Mesangial cell (primary cell): ENCODE results near the gene ANKRD28. TPM values are rescaled to one million over a fixed set of nuclear protein-coding genes. Genes with fewer than 3 reads are reported as not detected.

Experiments used
- total RNA-seq: library from RNA; depleted of rRNA; stranded (reverse); fragments of >200 nt; gene quantifications from 2 replicates; pipeline ENCODE4 v1.2.3, GENCODE V29; 2015

ANKRD28 gene
- total RNA-seq, result 40.7 and 41.5 TPM in 2 replicates

GRCh38 chr3:15797642-15798303 is at the start of gene ANKRD28:
ANKRD28 (minus strand) TSS chr3:15797979; CDS start chr3:15796521, 1,458 bp downstream.

Other genes with a start within 250 kb of the ANKRD28 start
- gene HACL1, start 196.4 kb downstream of the ANKRD28 start, total RNA-seq, result 10.6 and 15.3 TPM in 2 replicates
- 15.3 and 34.5 TPM in 2 replicates for gene BTD, start 196.2 kb downstream of the ANKRD28 start, total RNA-seq